H1 (cell line): ENCODE data around the gene RAD51D. TPM values are rescaled to one million over a fixed set of nuclear protein-coding genes. Genes with fewer than 3 reads are reported as not detected.
A peak's percentile ranks its signal among the peaks of the same experiment; 100 is the strongest.

Experiments used
- CTCF ChIA-PET: fragments of 300-600 bp; sonication (Branson Sonifier 250); formaldehyde crosslinking; loops from one replicate; lab custom pipeline; 2021; ENCODE audit not compliant: partially characterized antibody; lab: Charles Lee
- POLR2A ChIA-PET: fragments of 300-600 bp; sonication (Branson Sonifier 250); formaldehyde crosslinking; loops from one replicate; lab custom pipeline; 2021; ENCODE audit warnings: inconsistent platforms; ENCODE audit not compliant: partially characterized antibody; lab: Charles Lee
- DNase-seq, 2 experiments: peaks; one replicate each; pipeline versions ENCODE4 v3.0.0 to v3.0.0-alpha.2; 2010 to 2022; ENCODE audit warnings: low spot score in 2 of 2, low read depth in 1 of 2, mixed read lengths in 1 of 2
- FAIRE-seq: peaks from 2 replicates; lab custom pipeline; 2011; peaks lifted over from hg19 to GRCh38; lab: Jason Lieb, UNC
- H2AFZ ChIP-seq: 2 replicates; pipeline ENCODE4 v1.8.1; 2012; ENCODE audit warnings: low read length, inconsistent platforms
- H2AK5ac ChIP-seq: 2 replicates; pipeline ENCODE4 v1.6.1; 2013; ENCODE audit warnings: low read depth, low read length
- H2BK120ac ChIP-seq: replicated peaks from 2 replicates; pipeline ENCODE3; 2013; ENCODE audit warnings: low read depth, low read length, inconsistent platforms
- H2BK12ac ChIP-seq: 2 replicates; pipeline ENCODE4 v1.6.1; 2013; ENCODE audit warnings: low read depth, low read length
- H2BK15ac ChIP-seq: 2 replicates; pipeline ENCODE4 v1.6.1; 2013; ENCODE audit warnings: low read length
- H2BK20ac ChIP-seq: 2 replicates; pipeline ENCODE4 v1.6.1; 2013; ENCODE audit warnings: low read length
- H2BK5ac ChIP-seq: 2 replicates; pipeline ENCODE4 v1.6.1; 2013; ENCODE audit warnings: low read depth, low read length
- H3K14ac ChIP-seq: 2 replicates; pipeline ENCODE4 v1.6.1; 2013; ENCODE audit warnings: inconsistent platforms; ENCODE audit not compliant: insufficient read length
- H3K18ac ChIP-seq: 2 replicates; pipeline ENCODE4 v1.6.1; 2013; ENCODE audit warnings: low read length; ENCODE audit errors: extremely low read depth
- H3K23ac ChIP-seq: 2 replicates; pipeline ENCODE4 v1.6.1; 2013; ENCODE audit warnings: inconsistent platforms; ENCODE audit not compliant: insufficient read length
- H3K23me2 ChIP-seq: 2 replicates; pipeline ENCODE4 v1.6.1; 2013; ENCODE audit warnings: low read depth, low read length
- H3K27ac ChIP-seq: 2 replicates; pipeline ENCODE4 v1.6.1; 2011; ENCODE audit warnings: low read depth, low read length, inconsistent platforms
- H3K27me3 ChIP-seq, 4 experiments: replicated peaks in 1 of 4; 1 replicate in 1 of 4; 2 replicates in 3 of 4; pipeline versions ENCODE4 v1.6.1 to v1.8.1; 2011 to 2013; ENCODE audit warnings: low read length in 3 of 4, mild to moderate bottlenecking in 3 of 4, inconsistent platforms in 2 of 4, mixed read lengths in 2 of 4, moderate library complexity in 1 of 4; ENCODE audit not compliant: control insufficient read depth in 3 of 4, insufficient read depth in 3 of 4; ENCODE audit errors: extremely low read depth in 1 of 4
- H3K36me3 ChIP-seq, 4 experiments: 2 replicates each; pipeline versions ENCODE4 v1.6.1 to v1.8.1; 2011 to 2013; ENCODE audit warnings: mild to moderate bottlenecking in 4 of 4, low read length in 3 of 4, moderate library complexity in 2 of 4, control low read depth in 1 of 4, inconsistent platforms in 1 of 4; ENCODE audit not compliant: insufficient read depth in 4 of 4, control insufficient read depth in 2 of 4
- H3K4ac ChIP-seq: replicated peaks from 2 replicates; pipeline ENCODE3; 2013; ENCODE audit warnings: low read length, low read depth, mixed read lengths, inconsistent platforms; ENCODE audit not compliant: insufficient read length
- H3K4me1 ChIP-seq, 4 experiments: replicated peaks in 1 of 4; 1 replicate in 1 of 4; 2 replicates in 3 of 4; pipeline versions ENCODE4 v1.6.1 to v1.8.1; 2011 to 2013; ENCODE audit warnings: low read length in 3 of 4, inconsistent platforms in 2 of 4, mixed read lengths in 1 of 4; ENCODE audit not compliant: insufficient read depth in 4 of 4, control insufficient read depth in 3 of 4
- H3K4me2 ChIP-seq, 2 experiments: 2 replicates each; pipeline versions ENCODE4 v1.6.1 to v1.8.1; 2011 to 2013; ENCODE audit warnings: low read depth in 2 of 2, low read length in 2 of 2, control low read depth in 1 of 2, inconsistent platforms in 1 of 2, mild to moderate bottlenecking in 1 of 2; ENCODE audit not compliant: insufficient read depth in 1 of 2
- H3K4me3 ChIP-seq, 4 experiments: fragments of 200-600, 300-600 bp in 1 of 4; sonication (generic), shearing (Covaris generic), sonication (Bioruptor Twin) in 1 of 4; 2 replicates each; pipeline versions ENCODE4 v1.5.1 to v1.8.1; 2011 to 2016; ENCODE audit warnings: low read length in 4 of 4, low read depth in 3 of 4, control low read depth in 2 of 4, inconsistent platforms in 2 of 4, mild to moderate bottlenecking in 2 of 4, mixed read lengths in 1 of 4, moderate library complexity in 1 of 4; ENCODE audit not compliant: insufficient read depth in 2 of 4; ENCODE audit errors: extremely low read depth in 1 of 4
- H3K56ac ChIP-seq: replicated peaks from 2 replicates; pipeline ENCODE3; 2013; ENCODE audit warnings: low read depth, mild to moderate bottlenecking, mixed read lengths, low read length, inconsistent platforms; ENCODE audit not compliant: insufficient read length
- H3K79me1 ChIP-seq: 2 replicates; pipeline ENCODE4 v1.6.1; 2013; ENCODE audit warnings: low read depth, low read length, control low read depth
- H3K79me2 ChIP-seq, 2 experiments: 2 replicates each; pipeline versions ENCODE4 v1.6.1 to v1.8.1; 2012 to 2013; ENCODE audit warnings: low read length in 2 of 2, mild to moderate bottlenecking in 2 of 2, inconsistent platforms in 1 of 2; ENCODE audit not compliant: insufficient read depth in 2 of 2, control insufficient read depth in 1 of 2
- H3K9ac ChIP-seq, 4 experiments: replicated peaks in 1 of 4; 1 replicate in 1 of 4; 2 replicates in 3 of 4; pipeline versions ENCODE4 v1.6.1 to v1.8.1; 2011 to 2013; ENCODE audit warnings: low read depth in 3 of 4, low read length in 3 of 4, control low read depth in 2 of 4, mild to moderate bottlenecking in 2 of 4, moderate library complexity in 2 of 4, inconsistent platforms in 1 of 4; ENCODE audit errors: extremely low read depth in 1 of 4
- H3K9me3 ChIP-seq, 2 experiments: 2 replicates each; pipeline versions ENCODE4 v1.6.1 to v1.8.1; 2012 to 2013; ENCODE audit warnings: mild to moderate bottlenecking in 2 of 2, moderate library complexity in 2 of 2, control low read depth in 1 of 2, inconsistent platforms in 1 of 2, low read depth in 1 of 2, low read length in 1 of 2, mixed read lengths in 1 of 2; ENCODE audit not compliant: insufficient read depth in 2 of 2
- H4K20me1 ChIP-seq, 2 experiments: replicated peaks in 1 of 2; 2 replicates each; pipeline versions ENCODE3 to v1.8.1; 2011 to 2013; ENCODE audit warnings: inconsistent platforms in 2 of 2, low read length in 2 of 2, mild to moderate bottlenecking in 1 of 2; ENCODE audit not compliant: insufficient read depth in 2 of 2, control insufficient read depth in 1 of 2
- H4K5ac ChIP-seq: 2 replicates; pipeline ENCODE4 v1.6.1; 2013; ENCODE audit warnings: low read length, low read depth, mixed read lengths, inconsistent platforms; ENCODE audit not compliant: insufficient read length
- H4K8ac ChIP-seq: 2 replicates; pipeline ENCODE4 v1.8.0; 2013; ENCODE audit warnings: mild to moderate bottlenecking, moderate library complexity, low read length, inconsistent platforms; ENCODE audit not compliant: insufficient read depth; ENCODE audit errors: extremely low read depth
- H4K91ac ChIP-seq: replicated peaks from 2 replicates; pipeline ENCODE3; 2013; ENCODE audit warnings: low read length, mixed read lengths, inconsistent platforms; ENCODE audit not compliant: insufficient read length
- GABPA ChIP-seq: IDR thresholded peaks from 2 replicates; pipeline ENCODE4 v1.6.1; 2011; ENCODE audit warnings: mild to moderate bottlenecking, low read length, moderate library complexity, borderline replicate concordance; ENCODE audit not compliant: insufficient read depth
- GTF2F1 ChIP-seq: IDR thresholded peaks from 2 replicates; pipeline ENCODE4 v1.6.1; 2012; ENCODE audit warnings: low read depth, low read length, improper control_type of control experiment, borderline replicate concordance
- HDAC2 ChIP-seq, 2 experiments: fragments of 300-600 bp in 1 of 2; sonication (generic) in 1 of 2; IDR thresholded peaks; 2 replicates each; pipeline ENCODE4 v1.6.1; 2011 to 2012; ENCODE audit warnings: low read depth in 2 of 2, low read length in 2 of 2, mild to moderate bottlenecking in 2 of 2, moderate library complexity in 2 of 2, borderline replicate concordance in 1 of 2, inconsistent platforms in 1 of 2
- HDAC6 ChIP-seq: IDR thresholded peaks from one replicate; pipeline ENCODE4 v1.7.1; 2012; ENCODE audit warnings: low read depth, mild to moderate bottlenecking, inconsistent platforms, low read length, moderate library complexity
- KDM1A ChIP-seq: fragments of 200-600, 300-600 bp; sonication (generic); IDR thresholded peaks from 2 replicates; pipeline ENCODE4 v1.7.1; 2016; ENCODE audit warnings: mild to moderate bottlenecking, low read length, borderline replicate concordance
- KDM5A ChIP-seq: fragments of 200-600 bp; IDR thresholded peaks from 2 replicates; pipeline ENCODE4 v1.7.1; 2012; ENCODE audit warnings: mild to moderate bottlenecking, low read length, inconsistent platforms, mixed read lengths
- MAX ChIP-seq: IDR thresholded peaks from 2 replicates; pipeline ENCODE4 v1.6.1; 2012; ENCODE audit warnings: inconsistent platforms
- PHF8 ChIP-seq: fragments of 200-600 bp; sonication (generic); conservative IDR thresholded peaks from 2 replicates; pipeline ENCODE4 v1.7.1; 2012; ENCODE audit warnings: low read depth, mild to moderate bottlenecking, inconsistent platforms, low read length, moderate library complexity
- RBBP5 ChIP-seq: IDR thresholded peaks from 2 replicates; pipeline ENCODE4 v1.7.1; 2012; ENCODE audit warnings: low read depth, mild to moderate bottlenecking, inconsistent platforms, low read length, moderate library complexity, borderline replicate concordance
- SRF ChIP-seq: IDR thresholded peaks from 2 replicates; pipeline ENCODE4 v1.6.1; 2011; ENCODE audit warnings: mild to moderate bottlenecking, low read depth, low read length, moderate library complexity
- WGBS, 2 experiments: shearing (Covaris generic) in 1 of 2; methylation state at CpG; one replicate each; pipeline versions ENCODE4 v1.1.6 to v1.1.7; 2013 to 2015; ENCODE audit warnings: low lambda C conversion rate in 2 of 2, mixed read lengths in 2 of 2, inconsistent platforms in 1 of 2, low coverage in 1 of 2, missing lambda C conversion rate in 1 of 2; ENCODE audit not compliant: insufficient replicate concordance in 2 of 2, insufficient coverage in 1 of 2, insufficient read length in 1 of 2; ENCODE audit errors: extremely low coverage in 1 of 2, missing lambda C conversion rate in 1 of 2; 5-methylcytosine and 5-hydroxymethylcytosine counted together
- polyA plus RNA-seq, 7 experiments: library from polyadenylated mRNA; depleted of rRNA in 3 of 7; stranded (reverse) in 5 of 7; unstranded in 2 of 7; fragments of >200 nt in 5 of 7; fragments of 200-250 nt in 2 of 7; gene quantifications; 1 replicate in 5 of 7; 2 replicates in 1 of 7; 4 replicates in 1 of 7; pipeline versions ENCODE4 v1.2.1 to v1.2.3, GENCODE V29; 2011 to 2013; ENCODE audit warnings: missing spikeins in 2 of 7, mixed read lengths in 2 of 7
- total RNA-seq: library from RNA; stranded (reverse); fragmentation: NEBNext Ultra II Directional; extraction: Animal tissue kit (Norgen Biotek cat#: 25700); gene quantifications from 2 replicates; pipeline ENCODE4 v1.2.1, GENCODE V29; 2021

The RAD51D gene
- total and polyA plus RNA-seq, 2 of the 8 experiments (the other 6 are each of a cell fraction or from before 2014, with no cell fraction given) = 10.2 to 12.9 TPM

DNA sequence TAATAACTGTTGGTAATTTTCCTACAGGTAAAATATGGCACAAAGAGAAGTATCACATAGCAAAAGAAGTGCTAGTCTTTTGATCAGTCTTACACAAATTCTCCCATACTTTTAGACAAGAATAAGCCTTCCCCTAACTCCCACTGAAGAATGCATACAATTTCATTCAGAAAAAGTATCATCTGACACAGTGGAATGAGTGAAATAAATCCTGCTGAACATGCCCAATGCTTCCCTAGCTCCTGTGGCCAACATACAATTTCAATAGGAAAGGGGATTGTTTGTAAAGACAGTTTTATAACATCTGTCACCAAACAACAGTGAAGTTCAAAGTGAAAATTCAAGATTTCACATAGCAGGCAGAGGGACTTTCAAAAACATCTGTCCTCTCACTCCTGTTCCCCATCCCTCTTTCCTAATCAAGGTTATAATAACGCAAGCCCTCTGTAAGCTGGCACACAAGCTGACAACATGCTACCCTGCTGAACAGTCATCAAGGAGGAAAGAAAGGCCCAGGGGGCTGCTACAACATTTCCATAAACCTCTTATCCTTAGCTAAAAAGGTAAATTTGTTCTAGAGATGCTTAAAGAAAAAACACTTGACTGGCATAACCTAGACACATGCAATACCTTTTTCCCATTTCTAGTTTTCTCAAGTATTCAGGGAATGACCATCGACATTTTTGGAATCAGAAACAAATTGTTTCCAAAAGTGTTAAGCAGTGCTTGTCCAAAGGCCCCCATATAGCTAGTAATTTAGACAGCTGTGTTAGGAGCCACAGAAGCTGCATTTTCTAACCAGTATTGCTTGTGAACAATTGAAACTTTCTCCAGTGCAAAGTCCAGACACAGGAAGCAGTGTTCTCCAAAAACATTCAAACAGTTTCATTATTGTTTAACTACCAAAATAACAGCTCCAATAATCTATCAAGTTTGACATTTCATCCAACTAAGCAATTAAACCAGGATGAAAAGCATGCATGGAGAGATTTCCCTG lies 44.7 kb downstream of the RAD51D start:
- no peak overlapping the region for H4K91ac ChIP-seq
- no peak overlapping the region for H4K5ac ChIP-seq
- H4K20me1 ChIP-seq = no peaks in the 10 kb centered on the region
- no peak overlapping the region for H2BK20ac ChIP-seq
- no peak overlapping the region for H2BK120ac ChIP-seq
- H3K36me3 ChIP-seq = no peaks in the 10 kb centered on the region
- no peak for DNase-seq
- H3K56ac ChIP-seq = no peak overlapping the region
- H2BK5ac ChIP-seq = no peak overlapping the region
- ChIA-PET CTCF (interaction anchor here (1.0 kb wide), 1 partner anchor 15 kb away, joined by 6 read pairs; no protein-coding TSS in a partner anchor), POLR2A (interaction anchor here (1.0 to 1.6 kb wide), 2 partner anchors 10 kb away, joined by 3 read pairs; no protein-coding TSS in a partner anchor)
- no peaks in the 10 kb centered on the region for H3K9me3 ChIP-seq
- no peak overlapping the region for H3K4ac ChIP-seq
- no peak overlapping the region for H2AK5ac ChIP-seq
- no peaks in the 10 kb centered on the region for H3K27me3 ChIP-seq
- no peak overlapping the region for H3K18ac ChIP-seq
- no peak overlapping the region for H2AFZ ChIP-seq
- WGBS, 2 experiments = 80% methylated on average over 2 of the region's 2 CpGs; no CpG with 5 or more reads in 1 of the 2 experiments
- H3K4me3 ChIP-seq = no peak overlapping the region
- H3K4me2 ChIP-seq = no peak overlapping the region
- H2BK15ac ChIP-seq = no peak overlapping the region
- H3K9ac ChIP-seq = peak overlapping the region in 1 of 4 experiments; percentile 34; a peak in 1 of 7 replicates
- H3K23ac ChIP-seq = no peak overlapping the region
- no peaks in the 10 kb centered on the region for H3K79me1 ChIP-seq
- no peak overlapping the region for H2BK12ac ChIP-seq
- H4K8ac ChIP-seq = no peak overlapping the region
- FAIRE-seq = no peak
- H3K27ac ChIP-seq = no peak overlapping the region
- no peak overlapping the region for H3K14ac ChIP-seq
- H3K4me1 ChIP-seq = 0 out of 7 replicates have a peak, but pooled peaks cover 0 to 2% (median 0%) of the 10 kb centered on the region in 4 experiments
- no peaks in the 10 kb centered on the region for H3K23me2 ChIP-seq
- peaks cover 0 to 7% of the 10 kb centered on the region in 2 experiments; a peak in 2 of 4 replicates for H3K79me2 ChIP-seq
- TF ChIP-seq GABPA (no peak), KDM1A (no peak), HDAC2 (IDR thresholded peaks at IDR 0.05; ENCODE audit: borderline replicate concordance in 1 of 2, low read depth in 2 of 2, low read length in 2 of 2) (no peak), HDAC6 (no peak), KDM5A (no peak), RBBP5 (no peak), GTF2F1 (no peak), SRF (no peak), MAX (no peak), PHF8 (no peak)
